Hematopoietic multipotent progenitor cell treated with erythropoietin and hydrocortisone succinate and interleukin-3 and kit ligand, for 6 days (in vitro differentiated cells): ENCODE measurements around the gene RAB44.
A peak's percentile ranks its signal among the peaks of the same experiment; 100 is the strongest.
"Not testable (repeated sequence)": the region's sequence is repeated elsewhere in the genome, so short reads cannot be mapped to it uniquely, and the experiment has no call there.

Experiments
- DNase-seq: peaks from one replicate; pipeline ENCODE4 v3.0.0-alpha.2; 2015

RAB44 gene

GRCh38 chr6:36716476-36717093 is 19.0 kb downstream of the RAB44 start:
- no peak for DNase-seq

- DNase-seq = no peak
Measured at GRCh38 chr6:36717231-36717825, 19.7 kb downstream of the RAB44 start.

GRCh38 chr6:36717871-36718540 is 20.4 kb downstream of the RAB44 start:
- DNase-seq = no peak

GRCh38 chr6:36718560-36718959 is 20.9 kb downstream of the RAB44 start:
- DNase-seq = no peak

GRCh38 chr6:36719126-36719525 is 21.5 kb downstream of the RAB44 start:
- no peak for DNase-seq

GRCh38 chr6:36720251-36721141 is 22.9 kb downstream of the RAB44 start:
- no peak for DNase-seq

- no peak for DNase-seq
Measured at GRCh38 chr6:36721369-36722140, 23.9 kb downstream of the RAB44 start.

- no peak for DNase-seq
Measured at GRCh38 chr6:36722365-36722764, 24.7 kb downstream of the RAB44 start.

GRCh38 chr6:36722879-36723278 is 25.3 kb downstream of the RAB44 start:
- no peak for DNase-seq

- not testable (repeated sequence) for DNase-seq
Measured at GRCh38 chr6:36723992-36724391, 26.4 kb downstream of the RAB44 start.

- peak; percentile 78 for DNase-seq
Measured at GRCh38 chr6:36724514-36725390, 27.1 kb downstream of the RAB44 start.

GRCh38 chr6:36725581-36725980 is 28.0 kb downstream of the RAB44 start:
- DNase-seq = no peak

- DNase-seq = no peak
Measured at GRCh38 chr6:36727505-36728021, 29.9 kb downstream of the RAB44 start.

GRCh38 chr6:36728289-36729160 is 30.9 kb downstream of the RAB44 start:
- no peak for DNase-seq

- DNase-seq = no peak
Measured at GRCh38 chr6:36729161-36729524, 31.5 kb downstream of the RAB44 start.

GRCh38 chr6:36730424-36731380 is 33.1 kb downstream of the RAB44 start:
- no peak for DNase-seq

GRCh38 chr6:36731622-36732310 is 34.1 kb downstream of the RAB44 start:
- DNase-seq = no peak

GRCh38 chr6:36733300-36733699 is 35.7 kb downstream of the RAB44 start:
- DNase-seq = no peak
